GM19463 (cell line): ENCODE measurements around the gene OR2V2.
"Not testable (repeated sequence)": the region's sequence is repeated elsewhere in the genome, so short reads cannot be mapped to it uniquely, and the experiment has no call there.

Source experiments
- ATAC-seq: cut with Tn5 transposase; IDR thresholded peaks from one replicate; pipeline ENCODE4 v1.9.1; 2021; ENCODE audit warnings: mild to moderate bottlenecking, moderate library complexity; ENCODE audit not compliant: unreplicated experiment

Gene OR2V2

DNA sequence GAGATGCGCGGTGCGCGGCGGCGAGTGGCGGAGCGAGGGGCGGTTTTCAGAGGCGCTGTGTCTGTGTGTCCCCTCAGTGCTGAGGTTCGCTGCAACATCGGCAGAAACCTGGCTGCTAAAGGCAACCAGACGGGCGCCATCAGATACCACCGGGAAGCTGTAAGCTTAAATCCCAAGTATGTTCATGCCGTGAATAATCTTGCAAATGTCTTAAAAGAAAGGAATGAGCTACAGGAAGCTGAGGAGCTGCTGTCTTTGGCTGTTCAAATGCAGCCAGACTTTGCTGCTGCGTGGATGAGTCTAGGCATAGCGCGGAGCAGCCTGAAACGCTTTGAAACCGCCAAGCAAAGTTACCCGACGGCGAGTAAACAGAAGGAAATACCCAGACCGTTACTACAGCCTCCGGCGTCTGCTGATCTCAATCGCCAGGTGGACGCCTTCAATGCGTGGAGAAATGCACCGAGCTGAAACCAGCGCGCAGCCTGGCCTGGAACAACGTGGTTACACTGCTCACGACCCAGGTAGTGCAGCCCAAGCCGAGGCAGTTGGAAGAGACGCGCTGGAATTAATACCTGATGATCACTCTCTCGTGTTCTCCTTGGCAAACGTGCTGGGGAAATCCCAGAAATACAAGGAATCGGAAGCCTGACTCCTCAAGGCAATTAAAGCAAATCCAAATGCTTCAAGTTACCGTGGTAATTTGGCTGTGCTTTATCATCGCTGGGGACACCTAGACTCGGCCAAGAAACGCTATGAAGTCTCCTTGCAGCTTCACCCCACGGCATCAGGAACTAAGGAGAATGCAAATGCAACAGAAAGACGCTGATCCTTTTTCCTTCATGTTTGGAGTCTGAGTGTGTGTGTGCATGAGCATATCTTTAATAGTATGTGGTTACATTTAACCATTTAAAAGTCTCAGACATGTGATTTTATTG lies 32.3 kb upstream of the OR2V2 start:
- no peak for ATAC-seq

DNA sequence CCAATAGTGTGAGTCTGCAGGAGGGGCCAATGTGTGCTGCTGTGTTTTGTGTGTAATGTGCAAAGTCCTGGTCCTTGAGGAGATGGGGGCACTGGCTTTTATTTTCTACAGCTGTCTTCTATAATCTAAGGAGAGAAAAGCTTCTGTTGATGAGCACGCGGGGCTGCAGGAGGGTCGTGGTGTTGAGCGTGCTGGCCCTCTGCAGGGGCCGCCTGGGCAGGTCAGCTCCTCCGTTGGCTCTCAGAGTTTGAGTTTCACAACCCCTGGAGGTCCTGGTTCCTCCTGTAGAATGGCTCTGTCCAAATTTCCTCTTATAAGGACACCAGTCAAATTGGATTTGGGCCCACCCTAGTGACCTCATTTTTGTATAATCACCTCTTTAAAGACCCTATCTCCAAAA lies 29.0 kb upstream of the OR2V2 start:
- ATAC-seq = no peak

DNA sequence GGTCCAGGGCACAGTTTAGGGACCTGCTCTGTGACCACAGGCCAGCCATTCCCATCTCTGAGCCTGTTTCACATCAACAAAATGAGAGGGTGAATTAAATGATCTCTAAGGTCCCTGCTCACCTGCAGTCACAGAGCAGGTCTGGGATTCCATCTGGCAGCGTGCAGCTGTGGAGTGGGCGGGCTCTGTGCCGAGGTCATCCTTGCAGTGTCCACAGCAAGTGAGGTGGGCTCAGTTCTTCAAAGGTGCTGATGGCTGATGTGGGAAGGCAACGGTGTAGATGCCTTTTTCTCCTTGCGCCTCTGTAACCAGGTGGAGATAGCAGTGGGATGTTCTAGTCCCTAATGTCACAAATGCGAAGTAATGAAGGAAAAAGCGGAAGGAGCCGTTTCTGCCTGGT lies 28.3 kb upstream of the OR2V2 start:
- no peak for ATAC-seq

DNA sequence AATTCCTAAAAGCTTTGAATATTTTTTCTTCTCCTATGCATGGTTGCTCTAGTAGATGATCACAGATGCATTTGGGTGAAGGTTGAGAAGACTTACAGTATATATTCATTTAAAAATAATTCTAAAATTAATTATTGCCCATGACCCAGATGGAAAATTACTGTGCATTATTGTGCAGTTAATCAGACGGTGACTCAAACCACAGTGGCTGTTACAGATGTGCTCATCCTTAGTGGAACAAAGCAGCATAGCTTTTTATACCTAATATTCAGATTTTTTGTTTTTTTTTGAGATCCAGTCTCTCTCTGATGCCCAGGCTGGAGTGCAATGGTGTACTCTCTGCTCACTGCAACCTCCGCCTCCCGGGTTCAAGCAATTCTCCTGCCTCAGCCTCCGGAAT lies 27.1 kb upstream of the OR2V2 start:
- no peak for ATAC-seq

GRCh38 chr5:181120761-181121160 lies 26.6 kb upstream of the OR2V2 start:
- ATAC-seq = no peak

DNA sequence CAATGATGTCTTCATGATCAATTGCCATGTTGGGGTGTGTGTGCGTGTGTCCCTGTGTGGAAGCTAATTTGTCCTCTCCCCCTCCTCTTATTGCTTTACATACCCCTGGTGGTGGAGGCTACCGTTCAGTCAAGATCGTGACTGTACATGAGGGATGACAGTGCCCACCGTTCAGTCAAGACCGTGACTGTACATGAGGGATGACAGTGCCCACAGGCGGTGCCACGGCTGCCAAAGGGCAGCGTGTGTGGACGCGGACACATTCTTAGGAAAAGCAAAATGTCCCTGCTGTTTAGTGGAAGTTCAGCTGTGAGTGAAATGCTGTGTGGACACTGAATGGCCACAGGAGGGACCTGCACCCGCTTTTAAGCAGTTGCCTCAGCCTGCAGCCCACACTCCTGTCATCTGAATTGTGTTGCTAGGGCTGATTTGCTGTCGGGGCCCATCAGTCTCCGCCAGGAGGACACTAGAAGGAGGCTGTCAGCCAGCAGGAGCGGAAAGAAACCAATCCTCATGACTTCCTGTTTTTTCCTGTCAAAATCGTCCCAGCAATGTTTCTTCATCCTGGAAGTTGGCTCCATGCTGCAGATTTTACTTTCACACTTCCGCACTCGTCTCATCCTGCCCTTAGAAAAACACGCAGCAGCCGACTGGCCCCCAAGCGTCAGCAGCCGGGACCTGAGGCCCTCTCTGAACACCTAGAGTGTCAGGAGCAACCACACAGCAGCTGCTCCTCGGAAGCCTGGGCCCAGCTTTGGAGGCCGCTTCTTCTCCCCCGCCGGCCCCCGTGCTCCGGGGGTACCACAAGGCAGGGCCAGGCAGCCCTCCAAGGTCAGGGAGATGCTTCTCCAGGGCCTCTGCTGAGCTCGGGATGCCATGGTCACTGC lies 25.5 kb upstream of the OR2V2 start:
- no peak for ATAC-seq

- no peak for ATAC-seq
These were observed 22.9 kb upstream of the OR2V2 start for GRCh38 chr5:181124526-181124925.

DNA sequence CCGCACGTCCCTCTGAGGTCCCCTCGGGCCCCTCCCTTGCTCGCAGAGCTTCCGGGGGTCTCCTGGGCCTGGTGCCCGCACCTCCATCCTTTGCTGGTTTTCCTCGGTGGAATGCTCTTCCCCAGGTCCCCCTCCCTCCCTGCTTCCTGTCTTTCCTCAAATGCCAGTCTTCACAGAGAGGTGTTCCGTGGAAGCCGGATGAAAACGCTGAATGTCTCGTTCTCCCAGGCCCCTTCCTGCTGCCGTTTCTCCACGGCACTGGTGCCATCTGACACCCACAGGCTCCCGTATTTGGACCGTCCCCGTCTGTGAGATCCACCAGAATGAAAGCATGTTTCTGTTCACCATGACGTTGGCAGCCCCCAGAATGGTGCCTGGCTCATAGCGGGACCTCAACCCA lies 20.5 kb upstream of the OR2V2 start:
- no peak for ATAC-seq

DNA sequence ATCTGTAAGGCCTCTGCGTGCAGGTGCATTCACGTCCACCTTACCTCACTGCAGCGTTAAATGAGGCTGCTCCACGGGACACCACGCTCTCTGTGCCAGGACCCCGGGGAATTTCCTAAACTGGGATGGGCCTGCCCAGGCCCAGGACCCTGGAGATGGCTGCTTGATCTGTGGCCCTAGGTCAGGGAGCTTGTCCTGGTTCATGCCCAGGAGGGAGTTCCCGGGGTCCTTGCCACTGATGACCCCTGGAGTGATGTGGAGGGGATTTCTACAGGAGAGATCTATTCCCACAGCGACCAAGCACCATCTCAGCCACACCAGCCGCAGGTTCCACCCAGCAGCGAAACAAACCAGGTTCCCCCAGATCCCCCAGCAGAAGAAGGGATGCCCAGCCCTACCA lies 19.9 kb upstream of the OR2V2 start:
- no peak for ATAC-seq

- no peak for ATAC-seq
These were observed 19.3 kb upstream of the OR2V2 start for GRCh38 chr5:181127907-181128626.

- no peak for ATAC-seq
These were observed 17.8 kb upstream of the OR2V2 start for GRCh38 chr5:181129601-181130000.

DNA sequence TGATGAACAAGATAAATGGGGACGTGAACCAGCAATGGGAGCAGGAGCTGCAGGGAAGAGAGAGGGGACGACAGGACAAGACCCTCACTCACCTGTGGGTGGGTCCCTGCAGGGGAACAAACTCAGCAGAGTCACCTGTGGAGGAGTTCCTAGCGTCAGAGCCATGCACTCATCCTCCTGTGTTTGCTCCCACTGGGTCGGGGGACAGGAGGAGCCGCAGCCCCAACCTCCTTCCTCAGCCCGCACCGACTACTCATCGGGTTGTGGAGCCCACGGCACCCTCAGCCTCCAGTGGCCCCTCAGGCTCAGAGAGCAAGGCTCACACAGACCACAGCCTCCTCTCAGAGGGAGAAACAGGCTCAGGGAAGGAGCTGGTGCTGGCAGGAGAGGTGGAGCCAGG lies 17.3 kb upstream of the OR2V2 start:
- not testable (repeated sequence) for ATAC-seq

- ATAC-seq = no peak
These were observed 16.4 kb upstream of the OR2V2 start, which contains the start of gene OR2V1 for GRCh38 chr5:181130832-181131496. OR2V1 (minus strand) TSS chr5:181131169; CDS start chr5:181125304, 5,865 bp downstream.

- ATAC-seq = no peak
These were observed 15.9 kb upstream of the OR2V2 start for GRCh38 chr5:181131514-181131913.

DNA sequence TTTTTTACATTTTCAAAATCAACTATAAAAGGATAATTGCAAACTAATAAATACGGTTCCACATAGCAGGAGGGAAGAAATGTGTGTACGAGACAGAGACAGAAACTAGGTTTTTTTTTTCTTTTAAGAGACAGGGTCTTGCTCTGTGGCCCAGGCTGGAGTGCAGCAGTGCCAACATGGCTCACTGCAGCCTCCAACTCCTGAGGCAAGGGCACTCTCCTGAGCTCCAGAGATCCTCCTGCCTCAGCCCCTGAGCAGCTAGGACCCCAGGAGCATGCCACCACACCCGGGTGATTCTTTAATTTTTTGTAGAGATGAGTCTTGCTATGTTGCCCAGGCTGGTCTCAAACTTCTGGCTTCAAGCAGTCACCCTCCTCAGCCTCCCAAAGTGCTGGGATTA lies 14.3 kb upstream of the OR2V2 start:
- no peak for ATAC-seq

DNA sequence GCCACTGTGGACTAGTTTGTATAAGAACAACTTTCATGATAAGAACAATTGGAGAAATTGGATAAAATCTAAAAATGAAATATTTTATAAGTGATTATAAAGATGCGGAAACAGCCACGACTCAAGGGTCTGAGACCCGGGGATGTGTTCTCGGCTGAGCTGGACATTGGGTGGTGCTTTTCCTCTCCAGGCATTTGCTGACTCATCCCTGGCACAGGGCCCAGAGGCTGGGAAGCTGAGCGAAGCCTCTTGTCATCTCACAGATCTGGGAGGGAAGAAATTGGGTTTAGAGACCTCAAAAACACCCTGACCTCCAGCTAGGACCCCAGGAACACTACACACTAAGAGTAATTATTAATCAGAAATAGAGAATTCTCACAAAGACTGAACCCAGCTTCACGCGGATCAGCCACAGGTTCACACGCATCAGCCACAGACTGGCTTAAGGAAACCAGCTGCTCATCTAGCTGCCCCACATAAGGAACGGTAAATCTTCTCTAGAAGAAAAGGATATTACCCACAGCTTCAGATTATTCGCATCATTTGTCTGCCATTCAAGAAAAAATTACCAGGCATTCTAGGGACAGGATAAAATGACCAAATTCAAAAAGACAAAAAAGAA lies 13.7 kb upstream of the OR2V2 start:
- no peak for ATAC-seq

DNA sequence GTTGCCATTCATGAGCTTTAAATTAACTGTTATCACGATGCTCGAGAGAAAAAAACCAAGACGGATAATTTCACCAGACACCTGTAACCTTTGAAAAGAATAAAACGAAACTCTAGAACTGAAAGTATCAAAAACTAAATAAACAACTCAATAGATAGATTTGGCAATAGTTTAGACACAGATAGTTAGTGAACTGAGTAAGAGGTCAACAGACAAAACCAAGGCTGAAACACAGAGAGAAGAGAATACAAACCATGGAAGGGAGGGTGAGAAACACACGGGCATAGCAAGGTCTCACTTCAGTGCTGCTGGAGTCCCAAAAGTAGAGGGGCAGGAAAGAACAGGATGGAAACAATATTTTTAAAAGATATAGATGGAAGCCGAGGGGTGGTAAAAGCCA lies 13.1 kb upstream of the OR2V2 start:
- no peak for ATAC-seq

GRCh38 chr5:181136361-181136955 lies 10.9 kb upstream of the OR2V2 start:
- ATAC-seq = no peak

- ATAC-seq = no peak
These were observed 9.1 kb upstream of the OR2V2 start for GRCh38 chr5:181138258-181138657.

DNA sequence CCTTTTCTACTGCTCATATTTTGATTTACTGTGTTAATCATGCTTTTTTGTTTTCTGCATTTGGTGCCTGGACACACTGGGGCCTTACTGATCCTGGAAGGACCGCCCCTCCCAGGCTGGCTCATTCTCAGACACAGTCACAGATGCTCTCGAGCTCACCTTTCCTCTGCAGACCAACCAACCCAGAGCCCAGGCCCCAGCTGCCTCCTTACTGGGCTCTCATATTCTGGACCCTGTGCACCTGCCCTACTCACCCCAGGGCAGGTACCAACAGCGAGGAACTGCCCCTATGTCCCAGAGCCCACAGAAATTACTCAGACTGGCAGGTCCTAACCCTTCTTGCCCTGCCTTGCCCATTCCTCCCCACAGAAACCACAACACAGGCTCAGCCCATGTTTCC lies 6.6 kb upstream of the OR2V2 start:
- ATAC-seq = no peak
